ENCODE measurements around the gene SCT.

The SCT gene

GRCh38 chr11:587978-588380, 39.0 kb downstream of the SCT start:
- peak; percentile 66 to 70 for DNase-seq (ENCODE audit: low read depth in 2 of 2)

GRCh38 chr11:587546-587945, 39.4 kb downstream of the SCT start:
- DNase-seq (ENCODE audit: low read depth in 2 of 2) = no peak

GRCh38 chr11:586376-587316, 40.3 kb downstream of the SCT start:
- DNase-seq (ENCODE audit: low read depth in 2 of 2) = no peak

GRCh38 chr11:584287-584686, 42.7 kb downstream of the SCT start:
- no peak for DNase-seq (ENCODE audit: low read depth in 2 of 2)

- DNase-seq (ENCODE audit: low read depth in 2 of 2) = no peak
These were observed 45.2 kb downstream of the SCT start for GRCh38 chr11:581752-582151.

- DNase-seq (ENCODE audit: low read depth in 2 of 2) = no peak
These were observed 45.6 kb downstream of the SCT start for GRCh38 chr11:581342-581741.

GRCh38 chr11:579830-580601, 47.0 kb downstream of the SCT start:
- no peak for DNase-seq (ENCODE audit: low read depth in 2 of 2)

GRCh38 chr11:578276-579035, 48.5 kb downstream of the SCT start:
- DNase-seq (ENCODE audit: low read depth in 2 of 2) = no peak

GRCh38 chr11:577611-577894, 49.4 kb downstream of the SCT start:
- no peak for DNase-seq (ENCODE audit: low read depth in 2 of 2)

- no peak for DNase-seq (ENCODE audit: low read depth in 2 of 2)
These were observed 50.0 kb downstream of the SCT start for GRCh38 chr11:576811-577610.

Data from stimulated activated CD4-positive, alpha-beta T cell treated with anti-CD3 and anti-CD28 coated beads, Interleukin-15, amount 100 ng/mL, for 48 hours (primary cell).